ENCODE measurements around the gene HEPN1.
A peak's percentile ranks its signal among the peaks of the same experiment; 100 is the strongest.

HEPN1 gene

GRCh38 chr11:124918950-124919349, at the start of gene HEPN1:
HEPN1 (plus strand) TSS chr11:124919250.
- no peak for DNase-seq (ENCODE audit: low read depth in 2 of 2)

- DNase-seq (ENCODE audit: low read depth in 2 of 2): no peak
Observed at GRCh38 chr11:124869331-124869730, 49.7 kb upstream of the HEPN1 start.

- no peak for DNase-seq (ENCODE audit: low read depth in 2 of 2)
Observed at GRCh38 chr11:124869856-124870387, 49.1 kb upstream of the HEPN1 start.

- DNase-seq (ENCODE audit: low read depth in 2 of 2): no peak
Observed at GRCh38 chr11:124870430-124870829, 48.6 kb upstream of the HEPN1 start.

DNA sequence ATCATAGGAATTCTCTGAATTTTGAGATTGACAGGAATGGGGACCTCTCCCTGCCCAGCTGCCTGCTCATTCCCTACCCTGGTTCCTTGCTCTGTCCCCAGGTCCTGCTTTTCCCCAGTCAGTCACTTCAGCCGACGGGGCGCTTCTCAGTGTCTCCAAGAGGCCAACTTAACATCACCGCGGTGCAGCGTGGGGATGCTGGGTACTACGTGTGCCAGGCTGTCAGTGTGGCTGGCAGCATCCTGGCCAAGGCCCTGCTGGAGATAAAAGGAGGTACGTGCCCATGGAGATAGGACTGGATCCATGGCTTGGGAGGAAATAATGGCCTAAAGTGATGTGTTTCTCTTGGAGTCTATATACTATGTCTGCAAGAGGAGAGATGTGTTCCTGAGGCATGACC, 46.8 kb upstream of the HEPN1 start:
- DNase-seq (ENCODE audit: low read depth in 2 of 2): no peak

- DNase-seq (ENCODE audit: low read depth in 2 of 2): no peak
Observed at GRCh38 chr11:124872741-124873140, 46.3 kb upstream of the HEPN1 start.

DNA sequence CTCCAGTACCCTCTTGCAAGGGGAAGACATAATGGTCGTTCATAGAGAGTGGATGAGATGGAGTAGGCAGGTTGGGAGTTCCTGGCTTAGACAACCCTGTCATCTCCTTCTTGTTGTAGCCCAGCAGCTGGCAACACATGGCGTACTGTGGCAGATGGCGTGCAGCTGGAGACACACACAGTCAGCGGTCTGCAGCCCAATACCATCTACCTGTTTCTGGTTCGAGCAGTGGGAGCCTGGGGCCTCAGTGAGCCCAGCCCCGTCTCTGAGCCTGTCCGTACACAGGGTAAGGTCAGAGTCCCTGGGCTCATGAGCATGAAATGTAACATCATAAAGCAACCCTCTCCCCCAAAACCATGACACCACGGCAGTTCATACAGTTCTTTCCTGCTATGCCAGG, 45.1 kb upstream of the HEPN1 start:
- DNase-seq (ENCODE audit: low read depth in 2 of 2): no peak

- no peak for DNase-seq (ENCODE audit: low read depth in 2 of 2)
Observed at GRCh38 chr11:124874571-124875255, 44.3 kb upstream of the HEPN1 start.

DNA sequence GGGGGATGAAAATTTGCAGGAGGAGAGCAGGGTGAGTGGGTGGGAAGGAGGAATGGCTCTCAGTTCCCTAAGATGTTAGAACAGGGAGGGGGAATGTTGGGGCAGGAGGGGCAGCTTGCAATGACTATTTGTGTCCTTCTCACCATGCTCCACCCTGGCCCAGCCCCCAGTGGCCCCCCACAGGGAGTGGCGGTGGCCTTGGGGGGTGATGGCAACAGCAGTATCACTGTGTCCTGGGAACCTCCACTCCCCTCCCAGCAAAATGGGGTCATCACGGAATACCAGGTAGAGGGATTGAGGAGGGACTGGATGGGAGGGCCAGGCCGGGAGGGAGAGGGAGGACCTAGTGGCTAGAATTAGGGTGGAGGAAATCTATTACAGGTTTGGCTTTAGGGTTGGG, 43.6 kb upstream of the HEPN1 start:
- DNase-seq (ENCODE audit: low read depth in 2 of 2): no peak

DNA sequence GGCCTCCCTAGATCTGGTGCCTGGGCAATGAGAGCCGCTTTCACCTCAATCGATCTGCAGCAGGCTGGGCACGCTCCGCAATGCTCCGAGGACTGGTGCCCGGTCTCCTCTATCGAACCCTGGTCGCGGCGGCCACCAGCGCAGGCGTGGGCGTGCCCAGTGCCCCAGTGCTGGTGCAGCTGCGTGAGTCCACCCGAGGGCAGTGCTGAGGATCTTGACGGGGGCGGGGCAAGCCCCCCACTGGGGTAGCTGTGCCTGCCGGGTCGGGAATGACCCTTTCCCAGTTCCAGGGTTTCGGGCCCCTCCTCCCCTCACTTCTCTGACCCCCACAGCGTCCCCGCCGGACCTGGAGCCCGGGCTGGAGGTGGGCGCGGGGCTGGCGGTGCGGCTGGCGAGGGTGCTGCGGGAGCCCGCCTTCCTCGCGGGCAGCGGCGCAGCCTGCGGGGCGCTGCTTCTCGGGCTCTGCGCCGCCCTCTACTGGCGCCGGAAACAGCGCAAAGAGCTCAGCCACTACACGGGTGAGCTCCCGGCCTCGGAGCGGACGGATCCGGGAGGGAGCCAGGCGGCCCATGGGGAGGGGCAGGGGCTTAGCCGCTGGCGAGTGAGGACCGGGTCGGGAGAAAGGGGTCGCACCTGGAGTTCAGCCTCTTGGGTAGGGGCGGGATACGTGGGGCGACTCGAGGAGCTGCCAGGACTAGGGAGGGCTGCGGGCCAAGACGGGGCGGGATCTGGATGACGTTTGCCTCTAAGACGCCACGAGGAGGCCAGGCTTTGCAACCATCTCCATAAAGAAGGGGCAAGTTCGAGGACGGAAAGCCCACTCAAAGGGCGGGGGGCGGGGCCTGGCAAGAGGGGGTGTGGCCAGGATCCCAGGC, 42.9 kb upstream of the HEPN1 start:
- peak; percentile 66 to 74 for DNase-seq (ENCODE audit: low read depth in 2 of 2)

DNA sequence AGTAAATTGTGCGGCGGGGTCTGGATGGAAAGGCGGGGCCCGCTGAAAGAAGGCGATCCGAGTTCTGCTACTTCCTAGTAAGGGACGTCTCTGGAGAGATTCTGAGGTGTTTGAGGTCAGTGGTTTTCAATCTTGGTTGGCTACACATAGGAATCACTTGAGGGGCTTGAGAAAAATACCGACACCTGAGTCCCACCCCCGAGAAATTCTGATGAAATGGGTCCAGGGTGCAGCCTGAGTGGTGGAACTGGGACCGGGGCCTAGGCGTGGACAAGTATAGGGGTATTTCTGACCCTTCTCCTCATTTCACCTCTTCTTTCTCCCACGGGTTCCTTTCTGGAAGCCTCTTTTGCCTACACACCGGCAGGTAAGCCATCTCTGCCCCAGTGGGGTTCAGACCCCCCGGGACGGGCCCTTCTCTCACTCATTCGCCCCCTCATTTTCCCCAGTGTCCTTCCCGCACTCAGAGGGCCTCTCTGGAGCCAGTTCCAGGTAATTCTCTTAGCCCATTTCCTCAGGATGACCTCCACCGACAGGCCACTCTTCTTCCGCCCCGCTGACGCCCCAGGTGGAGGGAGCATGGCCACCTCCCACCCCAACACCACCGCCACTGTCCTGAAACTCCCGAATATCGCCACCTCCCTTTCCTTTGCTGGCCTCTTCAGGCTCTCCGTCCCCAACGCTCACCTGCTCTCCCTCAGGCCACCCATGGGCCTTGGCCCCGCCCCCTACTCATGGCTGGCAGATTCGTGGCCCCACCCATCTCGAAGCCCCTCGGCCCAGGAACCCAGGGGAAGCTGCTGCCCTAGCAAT, 42.0 kb upstream of the HEPN1 start:
- no peak for DNase-seq (ENCODE audit: low read depth in 2 of 2)

DNA sequence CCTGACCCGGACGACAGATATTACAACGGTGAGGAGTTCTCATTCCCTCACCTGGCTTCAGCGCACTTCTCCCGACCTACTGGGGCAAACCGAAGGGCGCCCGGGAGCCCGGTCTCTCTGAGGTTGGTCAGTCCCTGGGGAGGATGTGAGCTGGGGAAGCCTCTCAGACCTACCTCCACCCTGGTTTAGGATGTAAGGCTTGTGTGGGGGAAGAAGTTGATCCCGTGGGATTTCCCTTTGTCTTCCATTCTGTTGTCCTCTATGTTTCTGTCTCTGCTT, 41.5 kb upstream of the HEPN1 start:
- DNase-seq (ENCODE audit: low read depth in 2 of 2): no peak

DNA sequence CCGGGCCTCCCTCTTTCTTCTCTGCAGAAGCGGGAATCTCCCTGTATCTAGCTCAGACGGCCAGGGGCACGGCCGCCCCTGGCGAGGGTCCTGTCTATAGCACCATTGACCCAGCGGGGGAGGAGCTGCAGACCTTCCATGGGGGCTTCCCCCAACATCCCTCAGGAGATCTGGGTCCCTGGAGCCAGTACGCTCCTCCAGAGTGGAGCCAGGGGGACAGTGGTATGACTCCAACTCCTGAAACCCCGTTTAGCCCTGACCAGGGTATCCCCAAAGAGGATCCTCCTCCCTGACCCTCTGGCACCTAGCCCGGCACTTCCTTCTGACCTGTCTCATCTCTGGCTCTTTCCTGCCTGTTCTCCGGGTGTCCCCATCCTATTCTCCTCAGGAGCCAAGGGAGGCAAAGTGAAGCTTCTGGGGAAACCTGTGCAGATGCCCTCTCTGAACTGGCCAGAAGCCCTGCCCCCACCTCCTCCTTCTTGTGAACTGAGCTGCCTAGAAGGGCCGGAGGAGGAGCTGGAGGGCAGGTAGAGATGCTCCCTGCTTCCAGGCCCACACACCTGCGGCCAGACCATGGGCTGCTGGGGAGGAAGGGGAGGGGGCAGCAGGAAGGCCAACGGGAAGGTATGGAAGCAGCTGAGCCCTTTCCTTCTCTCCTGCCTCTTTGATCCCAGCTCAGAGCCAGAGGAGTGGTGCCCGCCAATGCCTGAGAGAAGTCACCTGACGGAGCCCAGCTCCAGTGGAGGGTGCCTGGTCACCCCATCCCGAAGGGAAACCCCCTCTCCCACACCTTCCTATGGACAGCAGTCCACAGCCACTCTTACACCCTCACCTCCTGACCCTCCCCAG, 40.9 kb upstream of the HEPN1 start:
- no peak for DNase-seq (ENCODE audit: low read depth in 2 of 2)

- DNase-seq (ENCODE audit: low read depth in 2 of 2): no peak
Observed at GRCh38 chr11:124878759-124879492, 40.1 kb upstream of the HEPN1 start.

DNA sequence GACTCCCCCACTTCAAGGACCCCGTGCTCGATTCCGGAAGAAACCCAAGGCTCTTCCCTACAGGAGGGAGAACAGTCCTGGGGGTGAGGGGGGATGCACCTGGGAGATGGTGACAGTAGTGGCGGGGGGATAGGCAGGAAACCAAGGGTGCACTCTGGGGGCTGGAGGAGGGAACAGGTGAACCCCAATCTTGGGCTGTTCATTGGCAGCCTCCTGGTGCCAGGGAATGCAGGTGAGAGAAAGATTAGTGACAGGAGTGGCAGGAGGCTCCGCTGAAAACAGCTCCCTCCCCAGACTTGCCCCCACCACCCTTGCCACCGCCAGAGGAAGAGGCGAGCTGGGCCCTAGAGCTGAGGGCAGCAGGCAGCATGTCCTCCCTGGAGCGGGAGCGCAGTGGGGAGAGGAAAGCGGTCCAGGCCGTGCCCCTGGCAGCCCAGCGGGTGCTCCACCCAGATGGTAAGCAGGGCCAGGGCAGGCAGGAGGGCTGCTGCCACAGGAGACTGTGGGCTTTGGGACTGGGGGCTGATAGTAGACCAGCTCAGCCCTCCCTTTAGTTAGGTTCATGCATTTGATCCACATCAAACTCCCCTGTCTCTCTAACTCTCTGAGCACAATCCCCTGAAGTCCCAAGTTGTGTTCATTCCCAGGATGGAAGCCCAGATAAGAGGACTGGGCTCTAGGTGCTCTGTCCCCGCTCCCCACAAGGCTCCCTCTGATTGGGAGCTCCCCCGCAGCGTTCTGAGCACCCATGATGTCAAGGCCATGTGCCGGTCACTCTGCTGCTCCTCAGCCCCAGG, 39.4 kb upstream of the HEPN1 start:
- no peak for DNase-seq (ENCODE audit: low read depth in 2 of 2)

DNA sequence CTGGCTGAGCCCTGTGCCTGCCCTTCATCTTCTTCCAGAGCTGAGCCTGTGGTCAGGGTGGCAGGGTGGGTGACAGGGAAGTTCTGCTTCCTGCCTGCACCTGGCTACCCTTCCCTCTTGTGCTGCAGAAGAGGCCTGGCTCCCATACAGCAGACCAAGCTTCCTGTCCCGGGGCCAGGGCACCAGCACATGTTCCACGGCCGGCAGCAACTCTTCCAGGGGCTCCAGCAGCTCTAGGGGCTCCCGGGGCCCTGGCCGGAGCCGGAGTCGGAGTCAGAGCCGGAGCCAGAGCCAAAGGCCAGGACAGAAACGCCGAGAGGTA, 38.8 kb upstream of the HEPN1 start:
- DNase-seq (ENCODE audit: low read depth in 2 of 2): no peak

GRCh38 chr11:124880958-124881357, 38.1 kb upstream of the HEPN1 start:
- no peak for DNase-seq (ENCODE audit: low read depth in 2 of 2)

GRCh38 chr11:124882339-124883071, 36.5 kb upstream of the HEPN1 start:
- no peak for DNase-seq (ENCODE audit: low read depth in 2 of 2)

DNA sequence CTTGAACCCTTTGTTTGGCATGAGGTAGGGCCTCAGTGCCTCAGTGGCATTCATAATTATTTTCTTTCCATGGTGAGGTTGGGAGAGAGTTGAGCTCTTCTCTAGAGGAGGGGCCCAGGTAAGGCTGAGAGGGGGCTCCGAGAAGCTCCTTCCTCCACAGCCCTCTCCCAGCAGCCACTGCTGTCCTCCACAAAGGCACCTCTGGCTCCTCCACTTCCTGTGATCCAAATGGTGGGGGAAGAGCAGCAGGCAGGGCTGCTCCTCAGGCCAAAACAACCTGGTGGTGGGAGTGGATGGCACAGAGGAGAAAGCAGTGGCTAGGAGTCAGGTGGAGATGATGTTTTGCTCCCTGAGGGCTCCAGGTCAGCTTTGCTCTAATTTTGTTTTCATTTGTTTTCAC, 34.7 kb upstream of the HEPN1 start:
- no peak for DNase-seq (ENCODE audit: low read depth in 2 of 2)

Data from stimulated activated CD8-positive, alpha-beta memory T cell treated with anti-CD3 and anti-CD28 coated beads, Interleukin-2, amount 100 ng/mL, for 48 hours (primary cell).